ENCODE data around the gene FHOD3.

DNA sequence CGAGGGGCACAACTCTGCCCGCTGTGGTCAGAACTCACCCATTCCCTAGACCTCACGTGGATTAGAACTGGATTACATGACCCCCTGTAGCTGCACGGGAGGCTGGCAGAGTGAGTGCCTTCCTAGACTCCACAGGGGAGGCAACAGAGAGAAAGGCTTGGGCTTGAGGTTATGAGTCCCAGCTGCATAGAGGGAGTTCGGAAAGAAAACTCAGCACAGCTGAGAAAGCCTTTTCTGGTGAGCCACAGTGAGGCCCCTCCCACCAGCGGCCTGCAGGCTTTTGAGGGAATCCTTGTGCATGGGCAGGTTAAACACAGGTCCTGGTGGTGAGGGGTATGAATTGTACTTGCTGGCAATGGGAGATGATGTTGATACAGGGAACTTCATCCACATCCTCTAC is 217.3 kb downstream of the FHOD3 start:
- TF ChIP-seq EZH2phosphoT487 (IDR thresholded peaks at IDR 0.05; ENCODE audit: low read length) = no peak
- TF ChIP-seq, protein P1, sequence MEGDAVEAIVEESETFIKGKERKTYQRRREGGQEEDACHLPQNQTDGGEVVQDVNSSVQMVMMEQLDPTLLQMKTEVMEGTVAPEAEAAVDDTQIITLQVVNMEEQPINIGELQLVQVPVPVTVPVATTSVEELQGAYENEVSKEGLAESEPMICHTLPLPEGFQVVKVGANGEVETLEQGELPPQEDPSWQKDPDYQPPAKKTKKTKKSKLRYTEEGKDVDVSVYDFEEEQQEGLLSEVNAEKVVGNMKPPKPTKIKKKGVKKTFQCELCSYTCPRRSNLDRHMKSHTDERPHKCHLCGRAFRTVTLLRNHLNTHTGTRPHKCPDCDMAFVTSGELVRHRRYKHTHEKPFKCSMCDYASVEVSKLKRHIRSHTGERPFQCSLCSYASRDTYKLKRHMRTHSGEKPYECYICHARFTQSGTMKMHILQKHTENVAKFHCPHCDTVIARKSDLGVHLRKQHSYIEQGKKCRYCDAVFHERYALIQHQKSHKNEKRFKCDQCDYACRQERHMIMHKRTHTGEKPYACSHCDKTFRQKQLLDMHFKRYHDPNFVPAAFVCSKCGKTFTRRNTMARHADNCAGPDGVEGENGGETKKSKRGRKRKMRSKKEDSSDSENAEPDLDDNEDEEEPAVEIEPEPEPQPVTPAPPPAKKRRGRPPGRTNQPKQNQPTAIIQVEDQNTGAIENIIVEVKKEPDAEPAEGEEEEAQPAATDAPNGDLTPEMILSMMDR (IDR thresholded peaks at IDR 0.05; ENCODE audit: low read length) = no peak

Measured in MM.1S (cell line).